GM13976 (cell line): ENCODE results near the gene FAM222A.

ENCODE experiments used
- DNase-seq: peaks from one replicate; pipeline ENCODE4 v3.0.0; 2012; ENCODE audit warnings: low spot score
- in situ Hi-C: fragments of 300-500 bp; cut with MboI; formaldehyde crosslinking; loops from one replicate; pipeline ENCODE4 v1.12.0; 2022; ENCODE audit warnings: low sequenced_read_pairs, mixed read lengths, inconsistent platforms; ENCODE audit not compliant: unreplicated experiment
- TF ChIP-seq, protein P1 (sequence below): IDR thresholded peaks from 2 replicates; pipeline ENCODE4 v1.5.1; 2012; ENCODE audit warnings: borderline replicate concordance, mild to moderate bottlenecking; ENCODE audit not compliant: insufficient read depth; ENCODE audit errors: extremely low read depth, missing control alignments, control extremely low read depth

Gene FAM222A

DNA sequence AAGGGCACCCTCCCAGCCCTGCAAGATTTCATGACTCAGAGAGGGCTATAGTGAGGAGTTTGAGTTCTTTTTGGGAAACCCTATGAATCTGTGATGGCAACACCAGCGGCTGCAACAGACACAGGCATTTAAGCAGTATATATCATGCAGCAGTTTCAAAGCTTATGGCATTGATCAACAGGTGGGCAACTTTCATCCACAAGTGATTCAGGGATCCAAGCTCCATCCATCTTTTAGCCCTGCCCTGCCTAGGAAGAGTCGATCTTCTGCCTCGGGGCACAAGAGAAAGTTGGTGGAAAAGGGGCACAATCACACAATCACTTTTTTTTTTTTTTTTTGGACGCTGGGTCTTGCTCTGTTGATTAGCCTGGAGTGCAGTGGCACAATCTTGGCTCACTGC, 8.3 kb upstream of the FAM222A start:
- in situ Hi-C loops: no loop called here

DNA sequence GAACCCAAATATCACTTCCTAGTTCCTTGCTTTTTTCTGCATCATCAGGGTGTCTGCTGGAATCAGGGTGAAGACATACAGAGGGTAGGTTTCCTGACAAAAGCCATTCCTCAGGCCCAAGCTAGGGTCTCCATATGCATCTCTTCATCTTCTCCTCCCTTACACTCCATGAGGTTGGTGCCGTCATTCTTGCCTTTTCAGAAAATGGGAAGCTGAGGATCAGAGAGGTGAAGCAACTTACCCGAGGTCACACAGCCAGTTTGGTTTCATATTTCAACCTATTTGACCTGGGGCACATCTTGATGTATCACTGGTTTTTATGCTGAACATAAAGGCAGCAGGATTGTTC, 7.3 kb upstream of the FAM222A start:
- TF ChIP-seq, protein P1, sequence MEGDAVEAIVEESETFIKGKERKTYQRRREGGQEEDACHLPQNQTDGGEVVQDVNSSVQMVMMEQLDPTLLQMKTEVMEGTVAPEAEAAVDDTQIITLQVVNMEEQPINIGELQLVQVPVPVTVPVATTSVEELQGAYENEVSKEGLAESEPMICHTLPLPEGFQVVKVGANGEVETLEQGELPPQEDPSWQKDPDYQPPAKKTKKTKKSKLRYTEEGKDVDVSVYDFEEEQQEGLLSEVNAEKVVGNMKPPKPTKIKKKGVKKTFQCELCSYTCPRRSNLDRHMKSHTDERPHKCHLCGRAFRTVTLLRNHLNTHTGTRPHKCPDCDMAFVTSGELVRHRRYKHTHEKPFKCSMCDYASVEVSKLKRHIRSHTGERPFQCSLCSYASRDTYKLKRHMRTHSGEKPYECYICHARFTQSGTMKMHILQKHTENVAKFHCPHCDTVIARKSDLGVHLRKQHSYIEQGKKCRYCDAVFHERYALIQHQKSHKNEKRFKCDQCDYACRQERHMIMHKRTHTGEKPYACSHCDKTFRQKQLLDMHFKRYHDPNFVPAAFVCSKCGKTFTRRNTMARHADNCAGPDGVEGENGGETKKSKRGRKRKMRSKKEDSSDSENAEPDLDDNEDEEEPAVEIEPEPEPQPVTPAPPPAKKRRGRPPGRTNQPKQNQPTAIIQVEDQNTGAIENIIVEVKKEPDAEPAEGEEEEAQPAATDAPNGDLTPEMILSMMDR: no peak
- DNase-seq: no peak
- in situ Hi-C loops: no loop called here

More for the DNA sequence above, 8.3 kb upstream of the FAM222A start:
- no peak for DNase-seq
- TF ChIP-seq, protein P1: no peak

DNA sequence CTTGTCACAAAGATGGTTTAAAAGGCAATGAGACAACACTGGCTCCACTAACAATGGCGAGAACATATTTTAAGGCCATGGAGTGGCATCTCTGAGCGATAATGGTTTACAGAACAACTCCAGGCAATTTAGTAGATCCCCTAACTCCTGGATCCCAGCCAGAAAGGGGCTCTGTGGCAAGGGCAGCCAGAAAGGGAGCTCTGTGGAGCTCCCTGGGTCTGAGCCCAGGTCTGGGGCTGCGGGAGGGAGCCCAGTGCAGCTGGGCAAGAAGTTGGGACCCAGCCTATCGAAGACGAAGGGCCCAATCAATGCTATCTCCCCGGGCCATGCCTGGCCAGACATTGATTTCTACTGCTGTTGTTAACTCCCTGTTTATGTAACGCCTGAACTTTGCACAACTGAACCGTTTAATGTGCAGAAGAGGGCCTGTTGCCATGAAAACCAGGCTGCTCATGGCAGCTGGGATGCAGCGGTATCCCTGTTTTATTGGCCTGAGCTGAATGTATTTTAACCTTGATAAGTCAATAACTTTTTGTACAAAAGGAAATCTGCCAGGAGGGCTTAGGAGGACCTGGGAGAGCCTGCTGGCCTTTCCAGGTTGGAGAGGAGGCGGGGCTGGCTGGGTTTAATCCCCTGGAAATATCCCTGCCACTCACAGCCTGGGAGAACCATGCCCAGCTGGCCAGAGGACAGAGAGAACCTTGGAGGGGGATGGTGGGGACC, 6.7 kb upstream of the FAM222A start:
- TF ChIP-seq, protein P1: no peak
- in situ Hi-C loops: no loop called here
- DNase-seq: no peak

DNA sequence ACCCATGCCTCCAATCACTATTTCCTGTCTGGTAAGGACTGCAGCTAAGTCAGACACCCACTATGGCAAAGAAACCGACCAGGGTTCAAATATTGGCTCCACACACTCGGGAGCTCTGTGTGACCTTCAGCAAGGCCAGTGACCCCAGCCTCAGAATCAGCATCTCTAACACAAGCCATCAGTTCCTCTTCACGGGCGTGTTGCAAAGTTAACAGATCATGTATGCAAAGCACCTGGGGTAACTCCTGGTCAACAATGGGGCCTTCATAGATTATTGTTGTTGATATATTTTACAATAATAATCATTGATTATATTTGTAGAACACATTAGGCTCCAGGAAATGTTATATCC, 6.2 kb upstream of the FAM222A start:
- in situ Hi-C loops: no loop called here
- DNase-seq: no peak
- TF ChIP-seq, protein P1: no peak

DNA sequence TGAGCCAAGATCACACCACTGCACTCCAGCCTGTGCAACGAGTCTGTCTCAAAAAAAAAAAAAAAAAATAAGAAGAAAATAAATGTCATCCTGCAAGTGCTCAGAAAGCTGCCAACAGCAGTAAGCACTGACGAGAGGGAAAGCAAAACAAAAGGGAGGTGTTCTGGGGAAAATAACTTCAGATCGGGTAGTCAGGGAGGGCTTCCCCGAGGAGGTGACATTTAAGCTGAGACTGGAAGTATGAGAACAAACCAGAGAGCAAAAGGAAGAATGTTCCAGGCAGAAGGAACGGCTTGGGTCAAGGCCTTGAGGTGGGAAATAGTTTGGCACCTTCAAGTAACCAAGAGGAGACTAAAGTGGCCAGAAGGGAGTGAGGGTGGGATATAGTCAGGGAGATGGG, 4.7 kb upstream of the FAM222A start:
- TF ChIP-seq, protein P1: no peak
- in situ Hi-C loops: no loop called here
- no peak for DNase-seq

DNA sequence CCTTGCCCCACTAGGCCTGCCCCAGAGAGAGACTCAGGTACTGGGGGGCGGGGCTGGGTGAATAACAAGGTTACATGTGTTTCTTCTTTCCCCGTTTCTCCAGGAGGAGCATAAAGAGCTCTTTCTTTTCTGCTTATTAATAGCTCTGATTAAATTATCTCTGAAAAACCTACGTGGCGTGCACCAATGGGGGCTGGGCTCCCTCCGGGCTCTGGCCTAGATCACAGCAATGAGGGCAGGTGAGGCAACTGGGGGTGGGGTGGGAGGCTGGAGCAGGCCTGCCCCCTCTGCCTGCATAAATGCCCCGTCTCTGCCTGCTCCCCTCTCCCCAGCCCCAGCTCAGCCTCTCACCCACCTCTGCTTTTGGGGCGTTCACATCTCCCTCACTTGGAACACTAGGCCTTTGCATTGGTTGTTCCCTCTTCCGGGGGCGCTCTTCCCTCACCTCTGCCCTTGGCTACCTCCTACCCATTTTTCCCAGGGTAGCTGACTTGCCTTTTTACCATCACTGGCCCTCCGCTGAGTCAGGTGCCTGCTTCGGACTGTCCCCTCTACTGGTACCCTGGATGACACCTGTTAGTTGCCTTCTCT, 4.1 kb upstream of the FAM222A start:
- DNase-seq: no peak
- TF ChIP-seq, protein P1: no peak
- in situ Hi-C loops: no loop called here

DNA sequence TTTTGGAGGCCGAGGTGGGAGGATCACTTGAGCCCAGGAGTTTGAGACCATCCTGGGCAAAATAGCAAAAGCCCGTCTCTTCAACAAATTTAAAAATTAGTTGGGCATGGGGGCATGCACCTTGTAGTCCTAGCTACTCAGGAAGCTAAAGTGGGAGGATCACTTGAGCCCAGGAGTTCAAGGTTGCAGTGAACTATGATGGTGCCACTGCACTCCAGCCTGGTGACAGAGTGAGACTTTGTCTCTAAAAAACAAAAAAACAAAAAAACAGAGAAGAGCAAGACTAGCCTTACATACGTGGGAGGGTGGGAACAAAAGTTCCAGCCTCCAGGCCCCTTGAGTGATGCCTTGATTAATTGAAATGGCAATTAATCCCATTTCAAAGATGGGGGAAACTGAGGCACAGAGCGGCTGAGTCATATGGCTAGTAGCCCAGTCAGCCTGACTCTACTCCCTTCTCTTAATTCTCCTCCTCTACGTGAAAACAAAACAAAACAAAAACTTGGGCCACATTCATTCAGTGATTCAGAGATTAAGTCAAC, 3.3 kb upstream of the FAM222A start:
- in situ Hi-C loops: no loop called here
- TF ChIP-seq, protein P1: no peak
- DNase-seq: no peak
